H9 (cell line): ENCODE data around the gene HSD17B8. TPM values are rescaled to one million over a fixed set of nuclear protein-coding genes. Genes with fewer than 3 reads are reported as not detected.
A peak's percentile ranks its signal among the peaks of the same experiment; 100 is the strongest.

Experiments
- DNase-seq: peaks from one replicate; pipeline ENCODE4 v3.0.0-alpha.2; 2017
- H2AFZ ChIP-seq: one replicate; pipeline ENCODE4 v1.6.1; 2013; ENCODE audit warnings: mild to moderate bottlenecking, low read length, control low read depth, moderate library complexity
- H2AK5ac ChIP-seq: 2 replicates; pipeline ENCODE4 v1.6.1; 2013; ENCODE audit warnings: low read length, control low read depth, mixed read lengths; ENCODE audit not compliant: insufficient read length
- H2BK120ac ChIP-seq: one replicate; pipeline ENCODE4 v1.6.1; 2013; ENCODE audit warnings: low read depth, mild to moderate bottlenecking, low read length, control low read depth, inconsistent platforms; ENCODE audit not compliant: poor library complexity, severe bottlenecking
- H2BK12ac ChIP-seq: 2 replicates; pipeline ENCODE4 v1.6.1; 2013; ENCODE audit warnings: low read length, control low read depth, mixed read lengths, low read depth; ENCODE audit not compliant: insufficient read length
- H2BK15ac ChIP-seq: 2 replicates; pipeline ENCODE4 v1.6.1; 2013; ENCODE audit warnings: low read depth, low read length, control low read depth
- H2BK20ac ChIP-seq: one replicate; pipeline ENCODE4 v1.6.1; 2013; ENCODE audit warnings: low read depth, mild to moderate bottlenecking, low read length, control low read depth, inconsistent platforms; ENCODE audit not compliant: poor library complexity, severe bottlenecking
- H2BK5ac ChIP-seq: 2 replicates; pipeline ENCODE4 v1.6.1; 2013; ENCODE audit warnings: low read length, control low read depth, mixed read lengths; ENCODE audit not compliant: insufficient read length
- H3K14ac ChIP-seq: 2 replicates; pipeline ENCODE4 v1.6.1; 2013; ENCODE audit warnings: low read length, control low read depth; ENCODE audit not compliant: insufficient read depth
- H3K18ac ChIP-seq: 2 replicates; pipeline ENCODE4 v1.6.1; 2013; ENCODE audit warnings: low read depth, mild to moderate bottlenecking, mixed read lengths, low read length, control low read depth; ENCODE audit not compliant: insufficient read length
- H3K23ac ChIP-seq: 2 replicates; pipeline ENCODE4 v1.6.1; 2013; ENCODE audit warnings: low read length, control low read depth, mixed read lengths, low read depth; ENCODE audit not compliant: insufficient read length
- H3K23me2 ChIP-seq: 2 replicates; pipeline ENCODE4 v1.6.1; 2013; ENCODE audit warnings: low read depth, mild to moderate bottlenecking, mixed read lengths, low read length, control low read depth; ENCODE audit not compliant: insufficient read length, poor library complexity, severe bottlenecking
- H3K27ac ChIP-seq: 2 replicates; pipeline ENCODE4 v1.5.1; 2013; ENCODE audit warnings: low read length, control low read depth, mixed read lengths, low read depth; ENCODE audit not compliant: insufficient read length
- H3K27me3 ChIP-seq: 2 replicates; pipeline ENCODE4 v1.6.1; 2013; ENCODE audit warnings: low read length, control low read depth, inconsistent platforms; ENCODE audit not compliant: insufficient read depth
- H3K4ac ChIP-seq: 2 replicates; pipeline ENCODE4 v1.6.1; 2013; ENCODE audit warnings: low read depth, mild to moderate bottlenecking, control low read depth, inconsistent platforms, low read length, moderate library complexity
- H3K4me1 ChIP-seq: 2 replicates; pipeline ENCODE4 v1.6.1; 2013; ENCODE audit warnings: low read length, control low read depth, inconsistent platforms; ENCODE audit not compliant: insufficient read depth
- H3K4me2 ChIP-seq: 2 replicates; pipeline ENCODE4 v1.6.1; 2013; ENCODE audit warnings: low read length, control low read depth, mixed read lengths; ENCODE audit not compliant: insufficient read length, insufficient read depth
- H3K56ac ChIP-seq: 2 replicates; pipeline ENCODE4 v1.6.1; 2013; ENCODE audit warnings: low read depth, mild to moderate bottlenecking, mixed read lengths, low read length, control low read depth; ENCODE audit not compliant: insufficient read length
- H3K79me1 ChIP-seq: 2 replicates; pipeline ENCODE4 v1.6.1; 2013; ENCODE audit warnings: low read depth, mild to moderate bottlenecking, moderate library complexity, low read length, control low read depth, inconsistent platforms; ENCODE audit not compliant: insufficient read depth, poor library complexity, severe bottlenecking
- H3K79me2 ChIP-seq: 2 replicates; pipeline ENCODE4 v1.6.1; 2013; ENCODE audit warnings: low read length, control low read depth, inconsistent platforms; ENCODE audit not compliant: insufficient read depth
- H3K9ac ChIP-seq: 2 replicates; pipeline ENCODE4 v1.6.1; 2013; ENCODE audit warnings: low read length, control low read depth, mixed read lengths; ENCODE audit not compliant: insufficient read length; ENCODE audit errors: extremely low read depth
- H3K9me3 ChIP-seq: one replicate; pipeline ENCODE4 v1.6.1; 2013; ENCODE audit warnings: low read depth, low read length, inconsistent platforms; ENCODE audit not compliant: control insufficient read depth
- H3T11ph ChIP-seq: one replicate; pipeline ENCODE4 v1.6.1; 2013; ENCODE audit warnings: mild to moderate bottlenecking, low read length, control low read depth, inconsistent platforms
- H4K20me1 ChIP-seq: one replicate; pipeline ENCODE4 v1.6.1; 2013; ENCODE audit not compliant: control insufficient read depth, insufficient read length, insufficient read depth
- H4K5ac ChIP-seq: 2 replicates; pipeline ENCODE4 v1.6.1; 2013; ENCODE audit warnings: low read depth, mild to moderate bottlenecking, mixed read lengths, low read length, control low read depth; ENCODE audit not compliant: insufficient read length
- H4K8ac ChIP-seq: replicated peaks from 2 replicates; pipeline ENCODE4 v1.6.1; 2013; ENCODE audit warnings: low read length, control low read depth, mixed read lengths, low read depth; ENCODE audit not compliant: insufficient read length
- H4K91ac ChIP-seq: 2 replicates; pipeline ENCODE4 v1.6.1; 2013; ENCODE audit warnings: low read depth, mild to moderate bottlenecking, moderate library complexity, mixed read lengths, low read length, control low read depth; ENCODE audit not compliant: insufficient read length
- H3K27ac Mint-ChIP-seq, 3 experiments: 2 replicates in 2 of 3; 3 replicates in 1 of 3; pipeline ENCODE4 v1.8.0; 2020 to 2021; ENCODE audit warnings: mixed read lengths in 3 of 3, mild to moderate bottlenecking in 1 of 3, moderate library complexity in 1 of 3
- H3K27me3 Mint-ChIP-seq: 2 replicates; pipeline ENCODE4 v1.8.0; 2021; ENCODE audit warnings: low read depth, mild to moderate bottlenecking, moderate library complexity, mixed read lengths
- H3K36me3 Mint-ChIP-seq, 3 experiments: 2 replicates in 2 of 3; 3 replicates in 1 of 3; pipeline ENCODE4 v1.8.0; 2020 to 2021; ENCODE audit warnings: low read depth in 3 of 3, mixed read lengths in 3 of 3; ENCODE audit not compliant: insufficient read depth in 1 of 3
- H3K4me1 Mint-ChIP-seq, 2 experiments: 2 replicates each; pipeline ENCODE4 v1.8.0; 2020; ENCODE audit warnings: mixed read lengths in 2 of 2
- H3K4me3 Mint-ChIP-seq, 2 experiments: 2 replicates in 1 of 2; 3 replicates in 1 of 2; pipeline ENCODE4 v1.8.0; 2020 to 2021; ENCODE audit warnings: mild to moderate bottlenecking in 2 of 2, mixed read lengths in 2 of 2, moderate library complexity in 1 of 2
- H3K9me3 Mint-ChIP-seq, 2 experiments: 2 replicates in 1 of 2; 3 replicates in 1 of 2; pipeline ENCODE4 v1.8.0; 2020; ENCODE audit warnings: mild to moderate bottlenecking in 2 of 2, mixed read lengths in 2 of 2, moderate library complexity in 1 of 2
- CTCF ChIP-seq: fragments of 200-600 bp; sonication (generic); conservative IDR thresholded peaks from 3 replicates; pipeline ENCODE4 v1.8.0; 2021; ENCODE audit warnings: antibody characterized with exemption, mild to moderate bottlenecking
- WGBS: extraction: QIAGEN DNeasy Blood & Tissue Kit; methylation state at CpG from one replicate; pipeline ENCODE4 v1.1.7; 2013; ENCODE audit warnings: missing lambda C conversion rate, low lambda C conversion rate, mixed read lengths; ENCODE audit not compliant: insufficient read length; ENCODE audit errors: extremely low coverage; 5-methylcytosine and 5-hydroxymethylcytosine counted together
- total RNA-seq: library from RNA; stranded (reverse); gene quantifications from 2 replicates; pipeline ENCODE4 v1.2.1, GENCODE V29; 2021

Gene HSD17B8
- total RNA-seq, 1 experiment from 2014 or later, result 7.1 TPM

GRCh38 chr6:33248643-33248931, 44.1 kb downstream of the HSD17B8 start:
- DNase-seq, result no peak
- Histone ChIP-seq H3K27ac (no peak overlapping the region), H3K79me1 (no peaks in the 10 kb centered on the region), H3K18ac (no peak overlapping the region), H4K91ac (no peak overlapping the region), H2AK5ac (no peak overlapping the region), H3K56ac (no peak overlapping the region), H4K8ac (no peak overlapping the region), H4K5ac (no peak overlapping the region), H2BK20ac (no peak overlapping the region), H3K4me1 (no peaks in the 10 kb centered on the region; the same call in 1 of the 2 replicates), H3K14ac (no peak overlapping the region), H3K23me2 (peaks cover 17% of the 10 kb centered on the region), H2BK5ac (no peak overlapping the region), H2AFZ (no peak overlapping the region), H4K20me1 (no peaks in the 10 kb centered on the region), H3K9ac (no peak overlapping the region), H3K23ac (no peak overlapping the region), H3K4ac (no peak overlapping the region), H2BK120ac (no peak overlapping the region), H3K27me3 (no peaks in the 10 kb centered on the region; the same call in 1 of the 2 replicates), H3K9me3 (no peaks in the 10 kb centered on the region), H2BK15ac (no peak overlapping the region), H3K4me2 (peak overlapping the region; percentile 77), H2BK12ac (no peak overlapping the region), H3K79me2 (no peaks in the 10 kb centered on the region), H3T11ph (no peak overlapping the region)
- Mint-ChIP-seq H3K9me3 (no peaks in the 10 kb centered on the region; a peak in 1 of 5 replicates), H3K4me1 (peaks cover 20 to 22% of the 10 kb centered on the region in 2 experiments), H3K36me3 (peaks cover 8 to 24% (median 20%) of the 10 kb centered on the region in 3 experiments; a peak in 6 of 7 replicates), H3K27ac (peak overlapping the region in 1 of 3 experiments; percentile 40; a peak in 2 of 7 replicates), H3K27me3 (peaks cover 41% of the 10 kb centered on the region), H3K4me3 (peak overlapping the region; percentile 64 to 83)
- no peak; the same call in 1 of the 3 replicates for TF ChIP-seq CTCF
- no CpG with 5 or more reads among the region's 18 CpGs for WGBS
